ACC112 (cell line): ENCODE measurements around the gene DNAJB4.
A peak's percentile ranks its signal among the peaks of the same experiment; 100 is the strongest.
"Not testable (repeated sequence)": the region's sequence is repeated elsewhere in the genome, so short reads cannot be mapped to it uniquely, and the experiment has no call there.

Source experiments
- H2AFZ ChIP-seq: fragments of 200-600 bp; sonication (generic); one replicate; pipeline ENCODE4 v1.6.0; 2017; ENCODE audit warnings: antibody characterized with exemption, low read length; ENCODE audit not compliant: unreplicated experiment
- H3K27ac ChIP-seq: fragments of 200-600 bp; sonication (generic); 2 replicates; pipeline ENCODE4 v1.5.1; 2014; ENCODE audit warnings: low read depth, mild to moderate bottlenecking, antibody characterized with exemption, low read length, moderate library complexity
- H3K27me3 ChIP-seq: fragments of 200-600 bp; sonication (generic); 2 replicates; pipeline ENCODE4 v1.6.1; 2014; ENCODE audit warnings: mild to moderate bottlenecking, antibody characterized with exemption, low read length, moderate library complexity, mixed read lengths; ENCODE audit not compliant: insufficient read depth
- H3K36me3 ChIP-seq: fragments of 200-600 bp; sonication (generic); 2 replicates; pipeline ENCODE4 v1.6.1; 2016; ENCODE audit warnings: mild to moderate bottlenecking, antibody characterized with exemption, low read length, moderate library complexity, mixed read lengths; ENCODE audit not compliant: insufficient read depth
- H3K4me1 ChIP-seq: fragments of 200-600 bp; sonication (generic); one replicate; pipeline ENCODE4 v1.6.1; 2016; ENCODE audit warnings: low read length, mixed read lengths; ENCODE audit not compliant: insufficient read depth, unreplicated experiment, control insufficient read depth
- H3K4me3 ChIP-seq: fragments of 200-600 bp; sonication (generic); 2 replicates; pipeline ENCODE4 v1.5.1; 2014; ENCODE audit warnings: mild to moderate bottlenecking, low read depth, low read length
- H3K79me2 ChIP-seq: fragments of 200-600 bp; sonication (generic); one replicate; pipeline ENCODE4 v1.6.0; 2016; ENCODE audit warnings: low read length; ENCODE audit not compliant: control insufficient read depth, unreplicated experiment, insufficient read depth

Gene DNAJB4

DNA sequence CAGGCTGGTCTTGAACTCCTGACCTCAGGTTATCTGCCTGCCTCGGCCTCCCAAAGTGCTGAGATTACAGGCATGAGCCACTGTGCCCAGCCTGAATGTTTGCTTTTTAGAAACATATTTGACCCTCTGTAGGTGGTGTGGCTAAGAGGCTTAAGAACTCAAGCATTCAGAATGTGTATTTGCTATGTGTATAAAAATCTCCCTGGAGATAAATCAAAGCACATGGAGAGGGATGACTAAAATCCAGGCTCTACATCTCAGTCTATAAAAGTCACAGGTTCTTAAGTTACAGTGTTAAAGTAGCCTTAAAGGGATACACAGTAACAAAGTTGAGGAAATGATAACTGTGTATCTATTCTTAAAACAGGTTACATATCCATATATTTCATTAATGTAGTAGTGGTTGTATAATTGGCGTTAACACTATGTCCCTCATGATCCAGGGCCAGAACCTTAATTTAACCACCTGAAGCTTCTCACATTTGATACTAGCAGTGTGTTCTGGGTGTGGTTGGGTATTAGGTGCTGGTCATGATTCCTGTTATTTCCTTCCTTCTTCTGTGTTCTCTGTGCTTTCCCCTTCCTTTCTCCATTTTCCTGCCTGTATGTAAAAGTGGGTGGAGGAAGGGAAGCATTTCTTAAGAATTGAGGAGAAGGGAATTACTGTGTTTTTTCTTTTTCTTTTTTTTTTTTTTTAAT, 57.2 kb downstream of the DNAJB4 start:
- H3K27me3 ChIP-seq, result no peaks in the 10 kb centered on the region
- H2AFZ ChIP-seq, result peak overlapping the region; percentile 25
- H3K79me2 ChIP-seq, result no peaks in the 10 kb centered on the region
- H3K27ac ChIP-seq, result peak overlapping the region; percentile 75
- peaks cover 16% of the 10 kb centered on the region for H3K4me1 ChIP-seq
- no peaks in the 10 kb centered on the region for H3K36me3 ChIP-seq
- no peak overlapping the region for H3K4me3 ChIP-seq

DNA sequence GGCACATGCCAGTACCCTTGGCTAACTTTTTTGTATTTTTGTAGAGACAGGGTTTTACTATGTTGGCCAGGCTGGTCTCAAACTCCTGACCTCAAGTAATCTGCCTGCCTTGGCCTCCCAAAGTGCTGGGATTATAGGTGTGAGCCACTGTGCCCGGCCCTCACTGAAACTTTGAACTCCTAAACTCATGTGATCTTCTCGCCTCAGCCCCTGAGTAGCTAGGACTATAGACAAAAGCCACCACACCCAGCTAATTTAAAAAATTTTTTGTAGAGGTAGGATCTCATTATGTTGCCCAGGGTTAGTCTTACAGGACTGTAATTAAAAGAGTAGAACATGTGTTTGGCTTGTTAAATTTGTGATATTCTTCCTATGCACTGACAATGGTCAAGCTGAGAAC, 60.1 kb downstream of the DNAJB4 start:
- not testable (repeated sequence) for H2AFZ ChIP-seq, H3K27ac ChIP-seq, H3K79me2 ChIP-seq, H3K27me3 ChIP-seq, H3K4me3 ChIP-seq, H3K36me3 ChIP-seq
- peaks cover 10% of the 10 kb centered on the region for H3K4me1 ChIP-seq
